G401.6 (cell line): Measurements from ENCODE around the gene ALDH4A1.
"Not testable (repeated sequence)": the region's sequence is repeated elsewhere in the genome, so short reads cannot be mapped to it uniquely, and the experiment has no call there.

Experiments
- FAIRE-seq: peaks from 2 replicates; lab custom pipeline; 2012; peaks lifted over from hg19 to GRCh38; lab: Jason Lieb, UNC

The ALDH4A1 gene

GRCh38 chr1:18877282-18877681 lies 25.1 kb downstream of the ALDH4A1 start:
- FAIRE-seq: no peak

GRCh38 chr1:18876210-18876609 lies 26.1 kb downstream of the ALDH4A1 start:
- FAIRE-seq: no peak

GRCh38 chr1:18875796-18876128 lies 26.6 kb downstream of the ALDH4A1 start:
- no peak for FAIRE-seq

GRCh38 chr1:18875107-18875795 lies 27.1 kb downstream of the ALDH4A1 start:
- no peak for FAIRE-seq

GRCh38 chr1:18874600-18874999 lies 27.8 kb downstream of the ALDH4A1 start:
- FAIRE-seq: no peak

GRCh38 chr1:18874036-18874435 lies 28.3 kb downstream of the ALDH4A1 start:
- no peak for FAIRE-seq

- no peak for FAIRE-seq
Observed at GRCh38 chr1:18872071-18872611, 30.2 kb downstream of the ALDH4A1 start.

- FAIRE-seq: no peak
Observed at GRCh38 chr1:18871401-18872070, 30.8 kb downstream of the ALDH4A1 start.

- FAIRE-seq: no peak
Observed at GRCh38 chr1:18870957-18871356, 31.4 kb downstream of the ALDH4A1 start.

- not testable (repeated sequence) for FAIRE-seq
Observed at GRCh38 chr1:18870595-18870865, 31.8 kb downstream of the ALDH4A1 start.

- FAIRE-seq: no peak
Observed at GRCh38 chr1:18869847-18870594, 32.3 kb downstream of the ALDH4A1 start.

- no peak for FAIRE-seq
Observed at GRCh38 chr1:18868801-18869424, 33.4 kb downstream of the ALDH4A1 start.

- no peak for FAIRE-seq
Observed at GRCh38 chr1:18868354-18868753, 34.0 kb downstream of the ALDH4A1 start.

- no peak for FAIRE-seq
Observed at GRCh38 chr1:18866846-18867245, 35.5 kb downstream of the ALDH4A1 start.

- no peak for FAIRE-seq
Observed at GRCh38 chr1:18866314-18866713, 36.0 kb downstream of the ALDH4A1 start.

- FAIRE-seq: no peak
Observed at GRCh38 chr1:18865176-18865575, 37.2 kb downstream of the ALDH4A1 start.

GRCh38 chr1:18861590-18861989 lies 40.8 kb downstream of the ALDH4A1 start:
- no peak for FAIRE-seq

GRCh38 chr1:18861082-18861481 lies 41.3 kb downstream of the ALDH4A1 start:
- FAIRE-seq: no peak

- no peak for FAIRE-seq
Observed at GRCh38 chr1:18859560-18859959, 42.8 kb downstream of the ALDH4A1 start, which contains the start of gene TAS1R2. TAS1R2 (minus strand) TSS chr1:18859660; CDS start chr1:18859660, 0 bp downstream.

- FAIRE-seq: no peak
Observed at GRCh38 chr1:18858070-18858688, 44.2 kb downstream of the ALDH4A1 start.

GRCh38 chr1:18856435-18856834 lies 45.9 kb downstream of the ALDH4A1 start:
- FAIRE-seq: no peak

GRCh38 chr1:18855573-18855972 lies 46.8 kb downstream of the ALDH4A1 start:
- no peak for FAIRE-seq
